A673 (cell line): ENCODE measurements around the gene IZUMO2.

ENCODE experiments used
- EZH2 ChIP-seq: fragments of 200-600 bp; sonication (generic); IDR thresholded peaks from 2 replicates; pipeline ENCODE4 v1.6.1; 2017; ENCODE audit warnings: borderline replicate concordance, low read depth, mild to moderate bottlenecking, mixed read lengths, antibody characterized with exemption, low read length; ENCODE audit not compliant: poor library complexity, severe bottlenecking
- TF ChIP-seq, protein P1 (sequence below): fragments of 300-800, 200-600 bp; sonication (generic); conservative IDR thresholded peaks from 2 replicates; pipeline ENCODE4 v1.5.1; 2017; ENCODE audit warnings: low read depth, mild to moderate bottlenecking, antibody characterized with exemption, low read length, moderate library complexity, mixed read lengths

DNA sequence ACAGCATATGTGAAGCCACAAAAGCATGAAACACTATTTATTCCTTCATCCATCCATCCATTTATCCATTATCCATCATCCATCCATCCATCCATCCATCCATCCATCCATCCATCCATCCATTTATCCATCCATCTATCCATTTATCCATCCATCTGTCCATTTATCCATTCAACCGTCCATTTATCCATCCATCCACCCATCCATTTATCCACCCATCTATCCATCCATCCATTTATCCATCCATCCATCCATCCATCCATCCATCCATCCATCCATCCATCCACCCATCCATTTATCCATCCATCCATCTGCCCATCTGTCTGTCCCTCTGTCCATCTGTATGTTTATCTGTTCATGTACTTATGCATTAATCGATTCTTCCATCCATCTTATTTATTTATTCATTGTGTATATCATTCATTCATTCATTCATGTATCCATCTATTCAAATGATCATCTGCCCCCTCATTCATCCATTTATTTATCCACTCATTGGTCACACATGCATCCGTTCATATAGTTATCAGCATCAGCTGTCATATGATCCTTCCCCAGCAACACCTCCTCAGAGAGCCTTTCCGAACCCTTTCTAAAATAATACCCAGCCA, 33.3 kb upstream of the IZUMO2 start:
- TF ChIP-seq, protein P1, sequence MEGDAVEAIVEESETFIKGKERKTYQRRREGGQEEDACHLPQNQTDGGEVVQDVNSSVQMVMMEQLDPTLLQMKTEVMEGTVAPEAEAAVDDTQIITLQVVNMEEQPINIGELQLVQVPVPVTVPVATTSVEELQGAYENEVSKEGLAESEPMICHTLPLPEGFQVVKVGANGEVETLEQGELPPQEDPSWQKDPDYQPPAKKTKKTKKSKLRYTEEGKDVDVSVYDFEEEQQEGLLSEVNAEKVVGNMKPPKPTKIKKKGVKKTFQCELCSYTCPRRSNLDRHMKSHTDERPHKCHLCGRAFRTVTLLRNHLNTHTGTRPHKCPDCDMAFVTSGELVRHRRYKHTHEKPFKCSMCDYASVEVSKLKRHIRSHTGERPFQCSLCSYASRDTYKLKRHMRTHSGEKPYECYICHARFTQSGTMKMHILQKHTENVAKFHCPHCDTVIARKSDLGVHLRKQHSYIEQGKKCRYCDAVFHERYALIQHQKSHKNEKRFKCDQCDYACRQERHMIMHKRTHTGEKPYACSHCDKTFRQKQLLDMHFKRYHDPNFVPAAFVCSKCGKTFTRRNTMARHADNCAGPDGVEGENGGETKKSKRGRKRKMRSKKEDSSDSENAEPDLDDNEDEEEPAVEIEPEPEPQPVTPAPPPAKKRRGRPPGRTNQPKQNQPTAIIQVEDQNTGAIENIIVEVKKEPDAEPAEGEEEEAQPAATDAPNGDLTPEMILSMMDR, result no peak
- no peak for TF ChIP-seq EZH2
